Muscle of back (tissue), 11 donors: ENCODE measurements around the gene ACTR8. TPM values are rescaled to one million over a fixed set of nuclear protein-coding genes. Genes with fewer than 3 reads are reported as not detected.

Experiments used
- DNase-seq, 3 donors: peaks; one replicate each; pipeline versions ENCODE4 v3.0.0 to v3.0.0-alpha.2; 2013
- polyA plus RNA-seq, 10 donors: library from polyadenylated mRNA; unstranded; fragments of 120-200 nt; gene quantifications; one replicate each; pipeline ENCODE4 v1.2.1, GENCODE V29; 2013; ENCODE audit not compliant: insufficient read length in 10 of 10

Gene ACTR8
- polyA plus RNA-seq, 10 donors, result 17.8 to 30.8 (median 26.8) TPM

DNA sequence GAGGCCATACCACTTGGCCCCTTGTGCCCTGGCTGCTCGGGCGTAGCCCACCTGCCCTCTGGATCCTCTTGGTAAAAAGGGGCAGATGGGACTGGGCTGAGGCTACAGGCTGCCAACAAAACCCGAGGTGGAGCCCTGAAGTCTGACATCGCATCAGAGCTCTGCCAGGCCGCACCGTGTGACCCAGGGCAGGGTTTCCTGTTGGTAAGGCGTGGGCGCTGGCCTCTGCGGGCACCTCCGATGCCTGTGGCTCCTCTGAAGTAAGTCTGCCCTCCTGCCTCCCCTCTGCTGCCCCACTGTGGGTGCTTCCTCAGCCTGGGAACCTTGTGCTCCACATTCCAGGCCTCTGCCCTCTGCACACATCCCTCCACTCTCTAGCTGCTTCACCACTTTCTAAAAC is 44.6 kb downstream of the ACTR8 start:
- DNase-seq, result no peak

GRCh38 chr3:53836084-53836872 is 45.7 kb downstream of the ACTR8 start:
- DNase-seq, result no peak

GRCh38 chr3:53835257-53835656 is 46.7 kb downstream of the ACTR8 start:
- DNase-seq, result no peak

- no peak for DNase-seq
Observed at GRCh38 chr3:53834429-53835095, 47.4 kb downstream of the ACTR8 start.

DNA sequence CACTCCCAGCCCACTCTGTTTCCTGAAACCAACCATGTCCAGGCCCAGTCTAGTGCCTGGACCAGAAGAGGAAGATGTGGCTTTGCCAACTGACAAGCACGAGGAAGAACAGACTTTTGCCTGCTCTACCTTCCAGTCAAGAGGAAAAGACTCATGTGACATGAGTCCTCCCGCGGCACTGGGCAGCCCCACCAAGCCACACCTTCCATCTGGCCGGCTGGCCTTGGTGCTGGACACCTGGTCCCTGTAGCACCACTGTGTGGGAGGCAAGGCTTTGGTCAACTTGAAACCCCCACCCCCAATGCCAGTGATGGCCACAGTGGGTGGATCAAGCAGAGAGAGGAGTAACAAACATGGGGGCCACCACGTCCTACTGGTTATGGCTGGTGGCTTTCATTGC is 48.3 kb downstream of the ACTR8 start:
- no peak for DNase-seq

DNA sequence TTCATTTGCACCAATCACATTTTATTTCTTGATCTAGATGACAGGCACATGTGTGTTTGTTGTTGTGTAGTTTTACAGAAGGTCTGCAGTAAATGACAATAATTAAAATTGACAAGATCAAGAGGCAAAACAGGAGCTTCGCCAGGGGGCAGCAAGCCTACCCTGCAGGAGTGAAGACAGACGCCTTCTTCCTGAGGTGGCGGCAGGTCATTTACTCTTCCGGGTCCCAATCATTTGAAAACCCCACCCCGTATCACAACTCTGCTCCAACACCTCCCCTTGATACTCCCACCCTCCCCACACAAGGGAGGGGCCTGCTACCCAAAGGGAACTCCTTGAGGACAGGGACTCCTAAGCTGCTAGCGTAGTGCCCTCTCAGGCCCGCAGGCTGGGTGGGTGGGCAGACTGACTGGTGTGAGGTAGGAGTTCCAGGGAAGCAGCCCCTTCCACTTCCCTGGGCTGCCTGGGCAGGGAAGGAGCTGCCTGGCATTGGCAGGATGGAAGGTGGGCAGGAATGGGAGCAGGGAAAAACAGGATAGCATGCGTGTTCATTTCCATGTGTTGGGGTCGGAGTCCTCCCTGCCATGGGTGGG is 48.8 kb downstream of the ACTR8 start:
- DNase-seq, result no peak

GRCh38 chr3:53830944-53831343 is 51.0 kb downstream of the ACTR8 start:
- no peak for DNase-seq

GRCh38 chr3:53829605-53830004 is 52.3 kb downstream of the ACTR8 start:
- DNase-seq, result no peak

- no peak for DNase-seq
Observed at GRCh38 chr3:53828581-53828980, 53.4 kb downstream of the ACTR8 start.

DNA sequence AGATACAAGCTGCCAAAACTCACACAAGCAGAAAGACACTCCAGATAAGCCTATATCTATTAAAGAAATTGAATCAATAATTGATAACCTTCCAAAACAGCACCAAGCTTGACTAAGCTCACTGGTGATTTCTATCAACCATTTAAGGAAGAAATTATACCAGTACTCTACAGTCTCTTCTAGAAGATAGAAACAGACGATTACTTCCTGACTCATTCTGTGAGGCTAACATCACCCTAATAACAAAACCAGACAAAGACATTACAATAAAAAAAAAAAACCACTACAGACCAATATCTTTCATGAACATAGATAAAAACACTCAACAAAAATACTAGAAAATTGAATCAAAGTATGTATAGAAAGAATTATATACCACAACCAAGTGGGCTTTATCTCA is 55.9 kb downstream of the ACTR8 start:
- no peak for DNase-seq

DNA sequence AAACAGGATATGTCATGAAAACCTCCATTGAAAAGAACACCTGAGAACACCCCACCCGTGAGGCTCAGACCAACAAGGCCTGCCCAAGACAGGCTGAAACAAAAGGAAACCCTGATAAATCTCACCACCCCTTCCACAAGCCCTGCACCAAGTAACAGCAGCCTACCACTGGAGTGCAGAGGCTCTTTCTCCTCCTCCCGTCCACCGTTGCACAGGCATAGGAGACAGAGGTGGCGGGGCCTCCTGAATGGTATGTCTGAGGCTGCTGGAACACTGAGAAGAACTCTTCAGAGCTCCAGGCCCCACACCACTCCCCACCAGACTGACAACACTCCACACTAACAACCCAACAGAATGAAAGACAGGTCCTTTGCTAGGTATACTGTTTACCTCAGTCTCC is 57.2 kb downstream of the ACTR8 start:
- DNase-seq, result no peak

- no peak for DNase-seq
Observed at GRCh38 chr3:53823956-53824657, 57.8 kb downstream of the ACTR8 start.

- DNase-seq, result no peak
Observed at GRCh38 chr3:53823026-53823955, 58.7 kb downstream of the ACTR8 start.

DNA sequence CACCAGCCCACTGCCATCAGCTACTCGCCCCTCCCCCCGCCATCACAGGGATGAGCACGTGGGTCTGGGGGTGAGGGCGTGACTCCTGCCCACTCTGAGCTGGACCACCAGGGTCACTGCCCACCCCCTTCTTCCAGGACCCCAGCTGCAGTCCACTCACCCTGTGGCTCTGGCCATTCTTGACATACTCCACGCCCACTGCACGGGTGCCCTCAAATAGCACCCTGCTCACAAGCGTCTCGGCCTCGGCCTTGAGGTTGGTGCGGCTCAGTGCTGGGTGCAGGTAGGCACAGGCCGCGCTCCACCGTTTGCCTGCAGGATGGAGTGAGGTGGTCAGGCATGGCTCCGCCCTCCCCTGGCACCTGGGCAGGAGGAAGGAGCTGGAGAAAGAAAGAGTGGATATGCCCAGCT is 59.6 kb downstream of the ACTR8 start:
- no peak for DNase-seq

DNA sequence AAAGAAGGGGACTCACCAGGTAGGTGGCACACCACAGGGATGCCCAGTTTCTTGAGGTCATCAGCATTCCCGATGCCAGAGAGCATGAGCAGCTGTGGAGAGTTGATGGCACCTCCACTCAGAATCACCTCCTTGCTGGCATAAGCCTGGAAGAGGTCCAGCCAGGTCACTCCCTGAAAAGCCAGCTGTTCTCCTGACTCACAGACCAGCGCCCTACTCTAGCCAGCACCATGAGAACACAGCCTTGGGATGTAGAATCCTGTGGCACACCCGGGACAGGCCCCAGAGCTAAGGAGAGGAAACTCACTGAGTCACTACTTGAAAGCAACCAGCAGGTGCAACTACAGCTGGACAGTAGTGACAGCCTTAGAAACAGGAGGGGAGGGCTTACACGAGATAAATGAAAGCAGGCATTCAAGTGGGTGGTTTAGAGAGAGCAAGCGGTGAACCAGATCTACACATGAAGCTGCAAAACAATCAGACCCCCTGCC is 60.3 kb downstream of the ACTR8 start:
- DNase-seq, result no peak

GRCh38 chr3:53820756-53821580 is 61.0 kb downstream of the ACTR8 start:
- DNase-seq, result peak; percentile 49 to 64 (median 55)

- DNase-seq, result no peak
Observed at GRCh38 chr3:53820084-53820483, 61.9 kb downstream of the ACTR8 start.

- no peak for DNase-seq
Observed at GRCh38 chr3:53819163-53819868, 62.6 kb downstream of the ACTR8 start.
